ENCODE data around the gene TOP3B. TPM values are rescaled to one million over a fixed set of nuclear protein-coding genes. Genes with fewer than 3 reads are reported as not detected.

TOP3B gene
- total RNA-seq, 2 experiments from 2014 or later: 33.6 to 34.0 TPM

- Mint-ChIP-seq H3K27ac (peak overlapping the region; percentile 90), H3K27me3 (no peaks in the 10 kb centered on the region), H3K4me1 (ENCODE audit: low read depth) (peaks cover 39% of the 10 kb centered on the region), H3K9me3 (no peaks in the 10 kb centered on the region), H3K4me3 (peak overlapping the region; percentile 77), H3K36me3 (ENCODE audit: low read depth) (peaks cover 7% of the 10 kb centered on the region)
- ATAC-seq (no peak), DNase-seq (no peak)
- TF ChIP-seq CTCF (IDR thresholded peaks at IDR 0.05): no peak
- ChIA-PET POLR2A (interaction anchor here (1.2 to 1.8 kb wide), 2 partner anchors 10 to 14 kb away, joined by 3 to 10 read pairs; partner anchors contain the start of gene PPM1F), CTCF (interaction anchor here (0.9 to 7.3 kb wide), 19 partner anchors 12 to 297 kb away, joined by 3 to 126 read pairs (median 4); partner anchors contain the start of genes MAPK1, PPIL2, PPM1F and SDF2L1)
- intact Hi-C loops (cut with micrococcal nuclease): loop anchor here (5.0 kb wide), 1 partner anchor 227 kb away; no protein-coding TSS in a partner anchor
These were observed 43.7 kb downstream of the TOP3B start for GRCh38 chr22:21938906-21939305.

- ATAC-seq: peak; percentile 96
- Mint-ChIP-seq H3K27me3 (no peaks in the 10 kb centered on the region), H3K9me3 (no peaks in the 10 kb centered on the region), H3K27ac (peak overlapping the region; percentile 90), H3K4me3 (peak overlapping the region; percentile 77), H3K36me3 (ENCODE audit: low read depth) (peaks cover 7% of the 10 kb centered on the region), H3K4me1 (ENCODE audit: low read depth) (peaks cover 39% of the 10 kb centered on the region)
- ChIA-PET POLR2A (interaction anchor here (1.2 to 1.8 kb wide), 3 partner anchors 11 to 27 kb away, joined by 3 to 10 read pairs (median 3); partner anchors contain the start of gene PPM1F), CTCF (interaction anchor here (0.5 to 7.3 kb wide), 45 partner anchors 9 to 296 kb away, joined by 3 to 126 read pairs (median 4); partner anchors contain the start of genes MAPK1, PPIL2, PPM1F and SDF2L1)
- peak; percentile 99 for TF ChIP-seq CTCF (IDR thresholded peaks at IDR 0.05)
- DNase-seq: peak; percentile 93
- intact Hi-C loops (cut with micrococcal nuclease): loop anchor here (5.0 kb wide), 1 partner anchor 226 kb away; no protein-coding TSS in a partner anchor
These were observed 44.3 kb downstream of the TOP3B start for GRCh38 chr22:21938071-21938822.

GRCh38 chr22:21937821-21938070 is 44.8 kb downstream of the TOP3B start:
- ATAC-seq (no peak), DNase-seq (no peak)
- Mint-ChIP-seq H3K27me3 (no peaks in the 10 kb centered on the region), H3K9me3 (no peaks in the 10 kb centered on the region), H3K27ac (peak overlapping the region; percentile 90), H3K36me3 (ENCODE audit: low read depth) (peaks cover 7% of the 10 kb centered on the region), H3K4me1 (ENCODE audit: low read depth) (peaks cover 34% of the 10 kb centered on the region), H3K4me3 (peak overlapping the region; percentile 77)
- intact Hi-C loops (cut with micrococcal nuclease): loop anchor here (5.0 kb wide), 1 partner anchor 225 kb away; no protein-coding TSS in a partner anchor
- ChIA-PET POLR2A (interaction anchor here (1.2 to 1.8 kb wide), 3 partner anchors 11 to 27 kb away, joined by 3 to 10 read pairs (median 3); partner anchors contain the start of gene PPM1F), CTCF (interaction anchor here (0.7 to 7.3 kb wide), 39 partner anchors 10 to 295 kb away, joined by 3 to 126 read pairs (median 4); partner anchors contain the start of genes MAPK1, PPIL2, PPM1F and SDF2L1)
- TF ChIP-seq CTCF (IDR thresholded peaks at IDR 0.05): no peak

- intact Hi-C loops (cut with micrococcal nuclease): loop anchor here (5.0 kb wide), 1 partner anchor 225 kb away; no protein-coding TSS in a partner anchor
- DNase-seq (no peak), ATAC-seq (no peak)
- no peaks in the 10 kb centered on the region for H3K27me3 Mint-ChIP-seq
- CTCF ChIA-PET: interaction anchor here (0.7 to 7.3 kb wide), 38 partner anchors 9 to 295 kb away, joined by 3 to 126 read pairs (median 4); partner anchors contain the start of genes MAPK1, PPIL2, PPM1F and SDF2L1
- peaks cover 7% of the 10 kb centered on the region for H3K36me3 Mint-ChIP-seq (ENCODE audit: low read depth)
- TF ChIP-seq CTCF (IDR thresholded peaks at IDR 0.05): no peak
- H3K9me3 Mint-ChIP-seq: no peaks in the 10 kb centered on the region
- no peak overlapping the region for H3K27ac Mint-ChIP-seq
- POLR2A ChIA-PET: interaction anchor here (0.6 to 1.8 kb wide), 3 partner anchors 15 to 28 kb away, joined by 3 to 10 read pairs (median 3); partner anchors contain the start of gene PPM1F
- peaks cover 29% of the 10 kb centered on the region for H3K4me1 Mint-ChIP-seq (ENCODE audit: low read depth)
- H3K4me3 Mint-ChIP-seq: no peak overlapping the region
These were observed 45.4 kb downstream of the TOP3B start for GRCh38 chr22:21937041-21937820.
